Left lobe of liver (tissue), 2 donors: Measurements from ENCODE around the gene GFRA4. TPM values are rescaled to one million over a fixed set of nuclear protein-coding genes. Genes with fewer than 3 reads are reported as not detected.
A peak's percentile ranks its signal among the peaks of the same experiment; 100 is the strongest.

Experiments used
- ATAC-seq: fragments of 200-7000 bp; cut with Tn5 transposase; one replicate; pipeline ENCODE4 v1.9.1; 2020; ENCODE audit warnings: mild to moderate bottlenecking, moderate library complexity
- DNase-seq: peaks from one replicate; pipeline ENCODE4 v3.0.0-alpha.2; 2020; ENCODE audit warnings: low spot score
- total RNA-seq: library from RNA; stranded (reverse); gene quantifications from one replicate; pipeline ENCODE4 v1.2.1, GENCODE V29; 2021
- donor health status: DM: no; HTN: no; CAD: no; lungs with moderate emphysema.
- donor health status: DM: no; HTN: yes; CAD: no.

The GFRA4 gene
- total RNA-seq, 1 donor from 2014 or later, result not detected

GRCh38 chr20:3658019-3658715 lies 5.0 kb downstream of the GFRA4 start:
- ATAC-seq, result no peak
- peak; percentile 23 for DNase-seq

GRCh38 chr20:3655131-3655405 lies 8.1 kb downstream of the GFRA4 start:
- no peak for ATAC-seq
- peak; percentile 33 for DNase-seq

GRCh38 chr20:3654326-3655130 lies 8.7 kb downstream of the GFRA4 start:
- no peak for ATAC-seq

GRCh38 chr20:3653921-3654320 lies 9.3 kb downstream of the GFRA4 start:
- DNase-seq (no peak), ATAC-seq (no peak)

More at GRCh38 chr20:3654326-3655130, 8.7 kb downstream of the GFRA4 start:
- DNase-seq, result peak; percentile 21

GRCh38 chr20:3652676-3653596 lies 10.3 kb downstream of the GFRA4 start:
- ATAC-seq (no peak), DNase-seq (peak; percentile 29)

- DNase-seq, result peak; percentile 35
- ATAC-seq, result no peak
Observed at GRCh38 chr20:3652221-3652620, 11.0 kb downstream of the GFRA4 start.

GRCh38 chr20:3651204-3651962 lies 11.8 kb downstream of the GFRA4 start:
- ATAC-seq (no peak), DNase-seq (peak; percentile 28)

- DNase-seq, result no peak
- ATAC-seq, result no peak
Observed at GRCh38 chr20:3648951-3649350, 14.2 kb downstream of the GFRA4 start.

GRCh38 chr20:3647473-3647872 lies 15.7 kb downstream of the GFRA4 start:
- no peak for DNase-seq
- no peak for ATAC-seq

- DNase-seq (peak; percentile 37), ATAC-seq (no peak)
Observed at GRCh38 chr20:3646651-3647050, 16.5 kb downstream of the GFRA4 start.

- no peak for DNase-seq
- no peak for ATAC-seq
Observed at GRCh38 chr20:3646067-3646440, 17.1 kb downstream of the GFRA4 start.

GRCh38 chr20:3645309-3646066 lies 17.7 kb downstream of the GFRA4 start:
- ATAC-seq (no peak), DNase-seq (no peak)

GRCh38 chr20:3640259-3640658 lies 22.9 kb downstream of the GFRA4 start:
- ATAC-seq (no peak), DNase-seq (no peak)

GRCh38 chr20:3635346-3635745 lies 27.9 kb downstream of the GFRA4 start:
- no peak for ATAC-seq
- DNase-seq, result no peak

GRCh38 chr20:3633913-3634478 lies 29.2 kb downstream of the GFRA4 start:
- ATAC-seq, result no peak
- no peak for DNase-seq

- DNase-seq (peak; percentile 75), ATAC-seq (peak; percentile 75)
Observed at GRCh38 chr20:3632311-3633004, 30.7 kb downstream of the GFRA4 start.

- no peak for DNase-seq
- ATAC-seq, result no peak
Observed at GRCh38 chr20:3631534-3631933, 31.7 kb downstream of the GFRA4 start.

GRCh38 chr20:3630429-3630828 lies 32.8 kb downstream of the GFRA4 start:
- no peak for DNase-seq
- no peak for ATAC-seq

- DNase-seq (no peak), ATAC-seq (no peak)
Observed at GRCh38 chr20:3629893-3630292, 33.3 kb downstream of the GFRA4 start.
